Ascending aorta (tissue), 1 donor: Measurements from ENCODE around the gene DOCK6. TPM values are rescaled to one million over a fixed set of nuclear protein-coding genes. Genes with fewer than 3 reads are reported as not detected.

Experiments used
- total RNA-seq: library from RNA; depleted of rRNA; stranded (reverse); fragments of >200 nt; gene quantifications from one replicate; pipeline ENCODE4 v1.1.0, GENCODE V29; 2016

DOCK6 gene
- total RNA-seq, 1 donor from 2014 or later = 140 TPM

Other genes starting within 250 kb of the DOCK6 start
- 37.4 TPM for gene LDLR, start 173.1 kb downstream of the DOCK6 start, total RNA-seq
- 1.1 TPM for gene SPC24, start 106.7 kb downstream of the DOCK6 start, total RNA-seq
- gene KANK2, start 65.0 kb downstream of the DOCK6 start, total RNA-seq = 572 TPM
- gene ANGPTL8, start 22.9 kb downstream of the DOCK6 start, total RNA-seq = not detected
- gene TSPAN16, start 33.6 kb upstream of the DOCK6 start, total RNA-seq = not detected
- 33.6 TPM for gene RAB3D, start 77.1 kb upstream of the DOCK6 start, total RNA-seq
- gene TMEM205, start 83.7 kb upstream of the DOCK6 start, total RNA-seq = 225 TPM
- 79.0 TPM for gene CCDC159, start 84.0 kb upstream of the DOCK6 start, total RNA-seq
- 61.4 TPM for gene PLPPR2, start 92.9 kb upstream of the DOCK6 start, total RNA-seq
- gene SWSAP1, start 112.1 kb upstream of the DOCK6 start, total RNA-seq = 4.5 TPM
- gene EPOR, start 121.8 kb upstream of the DOCK6 start, total RNA-seq = 0.21 TPM
- 63.2 TPM for gene RGL3, start 156.8 kb upstream of the DOCK6 start, total RNA-seq
- gene ODAD3, start 172.6 kb upstream of the DOCK6 start, total RNA-seq = not detected
- gene PRKCSH, start 173.1 kb upstream of the DOCK6 start, total RNA-seq = 208 TPM
- not detected for gene ELAVL3, start 218.5 kb upstream of the DOCK6 start, total RNA-seq
- 7.6 TPM for gene ZNF653, start 243.3 kb upstream of the DOCK6 start, total RNA-seq